Stimulated activated CD4-positive, alpha-beta T cell treated with anti-CD3 and anti-CD28 coated beads, Interleukin-15, amount 100 ng/mL, for 1 hour (primary cell): ENCODE results near the gene AMBRA1.
A peak's percentile ranks its signal among the peaks of the same experiment; 100 is the strongest.

Experiments used
- DNase-seq, 2 donors: peaks; one replicate each; pipeline ENCODE4 v3.0.0-alpha.2; 2020; ENCODE audit warnings: low read depth in 1 of 2, low spot score in 1 of 2

Gene AMBRA1

DNA sequence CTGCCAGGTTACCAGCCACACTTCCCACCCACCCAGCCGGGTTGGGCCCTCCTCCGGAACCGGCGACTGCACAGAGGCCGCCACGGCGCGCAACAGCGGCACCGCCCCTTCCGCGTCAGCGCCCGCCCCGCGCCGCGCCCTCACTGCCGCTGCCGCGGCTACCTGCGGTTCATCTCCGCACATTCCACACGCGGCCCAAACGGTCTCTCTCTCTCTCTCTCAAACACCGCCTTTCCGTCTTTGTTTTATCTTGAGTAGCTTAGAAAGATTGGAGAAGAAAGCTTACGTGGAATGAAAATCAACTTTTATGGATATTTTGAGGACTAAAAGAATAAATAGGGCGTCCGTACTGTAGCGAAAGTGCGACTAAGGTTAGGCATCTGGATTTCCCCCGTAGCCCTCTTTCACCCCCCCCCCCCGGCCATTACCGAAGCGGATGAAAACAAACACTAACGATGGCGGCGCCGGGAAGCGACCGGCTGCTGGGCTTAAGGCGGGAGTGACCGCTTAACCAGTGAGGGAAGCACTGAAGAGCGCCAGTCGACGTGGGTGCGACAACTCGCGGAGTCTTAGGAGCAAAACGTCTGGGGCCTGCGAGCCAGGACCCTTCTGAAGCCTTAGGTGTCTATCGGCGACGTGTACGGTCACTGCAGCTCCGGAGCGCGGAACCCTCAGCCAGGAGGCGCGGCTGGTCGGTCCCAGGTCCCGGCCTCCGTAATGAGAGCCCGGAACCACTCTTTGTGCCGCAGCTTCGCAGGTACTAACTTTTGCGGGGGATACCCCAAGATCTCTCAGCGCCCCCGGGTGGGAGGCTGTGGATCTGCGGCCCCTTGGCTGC lies 23.5 kb upstream of the AMBRA1 start, which contains the start of the genes ATG13 and HARBI1:
ATG13 (plus strand) TSS at position 420 of the 838 bp plus-strand sequence. CDS start 26,739 bp downstream, outside the sequence.
HARBI1 (minus strand) TSS at position 94 of the 838 bp plus-strand sequence. CDS start 990 bp downstream, outside the sequence.
- DNase-seq = peak; percentile 83 to 89

DNA sequence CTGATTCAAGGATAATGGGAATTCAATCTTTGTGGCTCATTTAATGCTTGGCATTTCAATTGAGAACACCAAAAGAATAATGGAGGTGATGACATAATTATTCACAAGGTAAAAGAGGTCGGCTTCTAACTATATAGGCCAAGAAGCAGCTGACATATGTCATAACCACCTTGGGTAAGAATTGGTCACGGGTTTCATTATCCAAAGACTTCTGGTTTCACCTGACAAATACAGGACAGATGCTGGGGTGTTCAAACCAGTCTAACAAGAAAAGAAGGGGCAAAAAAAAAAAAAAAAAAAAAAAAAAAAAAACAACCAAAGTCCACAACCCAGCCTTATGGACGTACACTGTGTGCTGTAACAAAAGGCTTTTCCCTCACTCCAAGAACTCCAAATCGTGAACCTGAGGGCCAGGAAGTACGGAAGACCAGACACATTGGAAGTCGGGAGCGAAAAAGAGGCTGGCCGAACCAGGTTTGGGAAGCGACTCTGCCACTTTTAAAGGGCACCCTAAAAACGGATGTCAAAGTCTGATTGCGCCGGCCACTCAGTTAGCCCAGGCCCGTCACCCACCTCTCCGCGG lies 22.8 kb upstream of the AMBRA1 start:
- no peak for DNase-seq

- DNase-seq = no peak
Observed at GRCh38 chr11:46615756-46616155, 21.9 kb upstream of the AMBRA1 start.

- no peak for DNase-seq
Observed at GRCh38 chr11:46612326-46612725, 18.5 kb upstream of the AMBRA1 start.

DNA sequence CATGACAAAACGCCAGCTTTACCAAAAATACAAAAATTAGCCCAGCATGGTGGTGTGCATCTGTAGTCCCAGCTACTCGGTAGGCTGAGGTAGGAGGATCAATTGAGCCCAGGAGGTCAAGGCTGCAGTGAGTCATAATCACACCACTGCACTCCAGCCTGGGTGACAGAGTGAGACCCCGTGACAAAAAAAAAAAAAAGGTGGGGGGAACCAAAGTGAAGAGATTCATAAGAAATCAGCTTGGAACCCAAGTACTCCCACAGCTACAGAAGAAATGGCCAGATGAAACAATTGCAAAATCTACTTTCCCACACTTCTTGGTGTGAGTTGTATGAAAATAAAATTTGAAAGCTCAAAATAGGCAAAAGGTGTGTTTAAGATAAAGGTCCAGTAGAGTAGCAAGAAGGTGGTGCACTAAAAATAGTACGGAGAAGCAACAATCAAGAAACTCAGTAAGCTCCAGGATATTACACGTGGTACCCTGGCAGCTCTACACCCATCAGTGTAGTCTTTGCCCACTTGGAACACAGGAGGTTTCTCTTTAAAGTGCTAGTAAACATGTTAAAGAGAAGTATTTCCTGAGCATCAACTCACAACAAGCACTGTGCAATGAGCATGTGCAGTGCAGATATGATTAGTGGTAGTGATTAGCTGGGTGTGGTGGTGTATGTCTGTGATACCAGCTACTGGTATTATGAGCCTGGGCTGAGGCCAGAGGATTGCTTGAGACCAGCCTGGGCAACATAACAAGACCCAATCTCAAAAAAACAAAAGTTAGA lies 17.9 kb upstream of the AMBRA1 start:
- DNase-seq = no peak

DNA sequence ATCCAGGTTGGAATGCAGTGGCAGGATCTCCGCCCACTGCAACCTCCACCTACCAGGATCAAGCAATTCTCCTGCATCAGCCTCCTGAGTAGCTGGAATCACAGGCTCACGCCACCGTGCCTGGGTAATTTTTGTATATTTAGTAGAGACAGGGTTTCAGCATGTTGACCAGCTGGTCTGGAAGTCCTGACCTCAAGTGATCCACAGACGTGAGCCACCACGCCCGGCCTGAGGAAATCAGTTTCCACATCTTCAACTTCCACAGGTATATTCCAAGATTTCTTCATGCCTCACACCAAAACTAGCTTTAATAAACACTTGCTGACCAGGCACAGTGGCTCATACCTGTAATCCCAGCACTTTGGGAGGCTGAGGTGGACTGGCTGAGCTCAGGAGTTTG lies 15.6 kb upstream of the AMBRA1 start:
- no peak for DNase-seq

DNA sequence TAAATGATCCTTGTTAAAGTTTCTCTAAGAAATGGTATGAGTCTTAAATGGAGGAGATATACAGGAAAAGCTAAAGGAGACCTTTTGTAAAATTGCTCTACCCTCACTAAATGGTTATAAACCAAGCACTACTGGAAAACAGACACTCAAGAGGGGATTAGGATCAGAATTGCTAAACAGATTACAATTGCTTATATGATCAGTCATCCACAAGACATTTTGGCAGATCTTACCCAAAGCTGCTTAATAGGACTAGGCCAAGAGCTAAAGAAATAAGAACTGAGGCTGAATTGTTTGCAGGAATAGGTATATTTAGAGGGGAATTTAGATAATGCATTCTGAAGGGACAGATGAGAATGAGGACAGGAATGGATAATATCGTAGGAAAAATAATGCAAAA lies 13.7 kb upstream of the AMBRA1 start:
- DNase-seq = no peak

GRCh38 chr11:46604796-46605195 lies 11.0 kb upstream of the AMBRA1 start:
- no peak for DNase-seq

GRCh38 chr11:46603704-46604308 lies 10.0 kb upstream of the AMBRA1 start:
- DNase-seq = no peak

GRCh38 chr11:46601129-46601528 lies 7.3 kb upstream of the AMBRA1 start:
- DNase-seq = no peak

DNA sequence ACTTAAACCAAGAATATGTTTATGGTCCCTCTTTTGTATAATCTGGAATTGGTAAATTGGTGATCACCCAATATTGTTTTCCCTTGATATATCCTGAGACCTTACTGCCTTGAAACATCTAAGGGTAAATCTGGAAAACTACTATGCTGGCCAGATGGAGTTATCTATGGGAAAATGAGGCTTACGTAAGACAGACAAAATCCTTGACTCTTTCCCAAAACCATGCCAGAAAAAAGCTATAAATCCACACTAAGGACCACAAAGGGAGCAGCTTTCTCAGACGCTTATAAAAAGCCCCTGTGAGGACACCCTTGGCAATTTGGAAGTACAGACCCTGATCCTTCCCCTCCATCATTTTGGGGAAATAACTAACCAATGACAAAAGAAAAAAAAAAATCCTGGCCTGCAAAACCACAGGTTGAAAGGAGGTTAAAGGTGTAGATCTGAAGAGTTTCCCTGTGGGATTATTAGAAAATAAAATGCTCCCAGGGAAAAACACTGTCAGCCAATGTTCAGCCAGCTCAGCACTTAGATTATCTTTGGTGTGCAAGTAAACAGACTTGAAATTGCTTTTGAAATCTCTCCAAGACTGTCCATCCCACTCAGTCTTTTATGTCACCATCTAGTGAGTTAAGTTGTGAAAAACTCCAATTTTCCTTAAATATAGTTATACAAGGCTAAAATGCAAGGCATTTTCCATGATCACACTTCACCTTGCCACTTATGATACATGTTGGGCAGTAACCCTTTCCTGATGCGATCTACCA lies 6.6 kb upstream of the AMBRA1 start:
- DNase-seq = no peak

DNA sequence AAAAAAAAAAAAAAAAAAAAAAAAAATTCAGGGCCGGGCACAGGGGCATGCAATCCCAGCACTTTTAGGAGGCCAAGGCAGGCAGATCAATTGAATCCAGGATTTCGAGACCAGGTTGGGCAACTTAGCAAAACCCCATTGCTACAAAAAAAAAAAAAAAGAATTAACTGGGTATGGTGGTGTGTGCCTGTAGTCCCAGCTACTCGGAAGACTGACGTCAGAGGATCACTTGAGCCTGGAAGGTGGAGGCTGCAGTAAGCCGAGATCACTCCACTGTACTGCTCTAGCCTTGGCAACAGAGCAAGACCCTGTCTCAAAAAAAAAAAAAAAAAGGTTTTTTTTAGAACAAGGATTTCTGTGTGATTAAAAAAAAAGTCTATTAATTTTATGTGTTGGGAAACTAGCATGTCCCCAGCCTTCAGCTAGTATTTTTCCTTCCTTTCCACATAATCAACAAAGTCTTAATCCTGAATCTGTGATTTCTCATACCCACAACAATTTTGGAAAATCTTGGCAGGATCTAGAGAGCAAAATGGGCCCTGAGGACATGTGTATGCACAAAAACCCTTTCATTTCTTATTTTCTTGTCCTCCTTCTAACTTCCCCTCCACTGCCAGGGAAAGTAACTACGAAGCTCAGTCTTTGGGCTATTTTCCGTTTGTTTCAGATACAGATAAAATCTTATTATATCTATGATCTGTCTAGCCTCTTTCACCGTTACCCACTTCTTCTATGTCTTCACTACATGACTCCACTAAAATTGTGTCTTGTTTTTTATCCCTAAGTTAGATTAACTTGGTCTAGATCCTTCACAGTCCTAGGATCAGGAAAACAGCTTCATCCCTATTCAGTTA lies 5.7 kb upstream of the AMBRA1 start:
- DNase-seq = no peak

DNA sequence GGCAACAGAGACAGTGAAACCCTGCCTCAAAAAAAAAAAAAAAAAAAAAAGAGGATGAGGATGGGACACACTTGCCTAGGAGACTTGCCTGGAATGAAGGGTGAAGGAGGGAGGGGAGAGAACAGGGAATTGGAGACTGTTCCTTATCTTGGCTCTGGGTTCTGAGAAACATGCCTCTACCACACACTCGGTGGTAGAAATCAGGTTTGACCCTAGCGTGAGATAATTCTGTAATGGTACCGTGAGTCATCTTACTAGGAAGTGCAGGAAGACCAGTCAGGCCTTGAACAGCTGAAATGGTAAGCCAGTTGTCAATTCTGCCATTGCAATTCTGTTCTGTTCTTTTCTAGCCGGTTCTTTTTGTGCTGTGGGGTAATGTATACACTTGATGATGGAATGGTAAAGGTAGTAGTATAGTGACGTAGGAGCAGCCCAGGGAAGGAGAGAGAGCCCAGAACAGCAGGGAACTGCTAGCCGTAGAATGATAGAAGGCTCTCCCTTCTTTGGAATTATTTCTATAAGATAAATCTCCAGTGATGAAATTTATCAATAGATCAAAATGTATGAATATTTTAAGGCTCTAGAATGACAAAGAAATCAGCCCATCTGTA lies 3.9 kb upstream of the AMBRA1 start:
- DNase-seq = no peak

- no peak for DNase-seq
Observed at GRCh38 chr11:46597155-46597554, 3.3 kb upstream of the AMBRA1 start.

GRCh38 chr11:46594785-46595184 lies 962 bp upstream of the AMBRA1 start:
- no peak for DNase-seq

DNA sequence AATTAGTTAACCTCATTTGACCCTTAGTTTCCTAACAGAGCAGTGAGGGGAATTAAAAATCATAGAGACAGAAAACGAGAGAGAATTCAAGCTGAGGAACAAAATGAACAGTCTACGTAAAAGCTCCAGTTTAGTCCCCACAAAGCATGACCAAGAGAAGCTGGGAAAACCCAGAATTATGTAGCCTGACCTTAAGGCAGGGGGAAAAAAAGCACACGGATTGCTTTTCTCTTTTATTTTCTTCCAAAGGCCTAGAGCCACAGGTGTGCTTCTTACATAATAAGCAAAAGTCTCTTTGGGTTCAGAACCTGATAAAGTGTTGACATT lies 514 bp upstream of the AMBRA1 start:
- DNase-seq = no peak

DNA sequence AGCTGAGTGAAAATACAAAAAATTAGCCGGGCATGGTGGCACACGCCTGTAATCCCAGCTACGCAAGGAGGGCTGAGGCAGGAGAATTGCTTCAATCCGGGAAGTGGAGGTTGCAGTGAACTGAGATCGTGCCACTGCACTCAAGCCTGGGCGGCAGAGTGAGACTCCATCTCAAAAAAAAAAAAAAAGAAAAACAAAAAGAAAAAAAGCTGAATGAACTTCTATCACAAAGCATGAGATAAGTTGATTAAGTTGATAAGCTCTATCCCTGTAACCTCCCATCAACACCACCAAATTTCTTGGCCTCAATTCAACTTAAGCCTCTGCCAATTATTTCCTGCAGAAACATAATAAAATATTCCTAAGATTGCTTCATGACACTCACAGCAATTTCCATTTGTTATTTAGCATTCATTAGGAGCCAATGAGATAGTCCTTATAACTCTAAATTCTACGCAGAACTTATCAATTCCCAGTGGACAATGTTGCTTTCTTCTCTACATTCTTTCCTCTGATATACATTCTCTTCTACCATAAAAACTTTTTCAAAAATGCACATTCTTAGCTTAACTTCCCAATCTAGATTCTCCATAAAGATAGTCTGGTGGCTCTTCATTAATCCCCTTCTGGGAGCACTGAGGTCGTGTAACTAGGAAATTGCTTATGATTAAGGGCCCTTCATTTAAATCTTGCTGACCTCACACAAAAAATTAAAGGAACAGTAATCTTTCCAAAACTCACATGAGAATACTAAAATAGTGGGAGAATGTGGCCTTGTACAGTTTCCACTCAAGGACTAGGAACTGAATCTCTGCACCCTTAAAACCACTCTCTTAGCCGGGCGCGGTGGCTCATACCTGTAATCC lies 2.9 kb downstream of the AMBRA1 start:
- DNase-seq = no peak

DNA sequence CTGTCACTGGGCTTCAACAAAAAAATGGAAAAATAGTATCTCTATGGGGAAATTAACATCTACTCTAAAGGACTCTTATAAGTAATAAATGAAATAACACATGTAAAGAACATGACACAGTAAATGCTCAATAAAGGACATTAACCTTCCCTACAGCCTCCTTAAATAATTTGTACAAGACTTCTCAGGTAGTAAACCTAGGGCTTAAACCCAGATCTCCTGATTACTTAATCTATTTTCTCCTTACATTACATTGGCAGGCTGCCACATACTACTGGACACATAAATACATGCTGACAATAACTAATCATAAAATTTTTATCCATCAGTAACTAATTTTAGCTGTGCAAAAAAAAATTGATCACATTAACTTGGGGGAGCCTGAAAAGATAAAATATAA lies 4.9 kb downstream of the AMBRA1 start:
- DNase-seq = no peak

DNA sequence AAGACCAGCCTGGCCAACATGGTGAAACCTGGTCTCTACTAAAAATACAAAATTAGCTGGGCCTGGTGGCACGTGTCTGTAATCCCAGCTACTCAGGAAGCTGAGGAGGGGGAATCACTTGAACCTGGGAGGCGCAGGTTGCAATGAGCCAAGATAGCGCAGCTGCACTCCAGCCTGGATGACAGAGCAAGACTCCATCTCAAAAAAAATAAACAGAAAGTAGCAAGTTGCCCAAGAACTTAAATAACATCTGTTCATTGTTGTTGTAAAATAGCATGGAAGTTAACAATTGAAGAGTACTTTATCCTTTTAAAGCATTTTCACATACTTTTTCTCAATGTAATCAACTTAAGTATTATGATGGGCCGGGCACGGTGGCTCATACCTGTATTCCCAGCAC lies 5.7 kb downstream of the AMBRA1 start:
- no peak for DNase-seq
